Activated B cell treated with CpG ODN at 0.5 μM for 24 hours (primary cell): ENCODE data around the gene BEAN1. TPM values are rescaled to one million over a fixed set of nuclear protein-coding genes. Genes with fewer than 3 reads are reported as not detected.
"Not testable (repeated sequence)": the region's sequence is repeated elsewhere in the genome, so short reads cannot be mapped to it uniquely, and the experiment has no call there.

Source experiments
- ATAC-seq: fragments of 200-7000 bp; cut with Tn5 transposase; one replicate; pipeline ENCODE4 v1.10.0; 2021; ENCODE audit warnings: low read depth, mild to moderate bottlenecking, moderate library complexity
- CTCF ChIA-PET: fragments of 350-600 bp; sonication (Branson Sonifier 250); formaldehyde crosslinking; loops from one replicate; lab custom pipeline; 2021; ENCODE audit warnings: antibody characterized with exemption; lab: Charles Lee
- POLR2A ChIA-PET: fragments of 350-600 bp; sonication (Branson Sonifier 250); formaldehyde crosslinking; loops from one replicate; lab custom pipeline; 2021; ENCODE audit warnings: antibody characterized with exemption; lab: Charles Lee
- DNase-seq: peaks from one replicate; pipeline ENCODE4 v3.0.0; 2022
- H3K27ac Mint-ChIP-seq: one replicate; pipeline ENCODE4 v1.8.0; 2020; ENCODE audit warnings: mixed read lengths
- H3K27me3 Mint-ChIP-seq: one replicate; pipeline ENCODE4 v1.8.0; 2021; ENCODE audit warnings: mixed read lengths
- H3K36me3 Mint-ChIP-seq: one replicate; pipeline ENCODE4 v1.8.0; 2021; ENCODE audit warnings: low read depth, mixed read lengths
- H3K4me1 Mint-ChIP-seq: one replicate; pipeline ENCODE4 v1.8.0; 2021; ENCODE audit warnings: mixed read lengths
- H3K4me3 Mint-ChIP-seq: one replicate; pipeline ENCODE4 v1.8.0; 2020; ENCODE audit warnings: mild to moderate bottlenecking, mixed read lengths
- H3K9me3 Mint-ChIP-seq: one replicate; pipeline ENCODE4 v1.8.0; 2020; ENCODE audit warnings: mixed read lengths
- CTCF ChIP-seq: fragments of 200-600 bp; IDR thresholded peaks from one replicate; pipeline ENCODE4 v1.8.0; 2022; ENCODE audit warnings: antibody characterized with exemption, mild to moderate bottlenecking
- intact Hi-C: fragments of 100-400 bp; cut with micrococcal nuclease; formaldehyde crosslinking; loops from one replicate; pipeline ENCODE4 v1.15.1; 2024
- total RNA-seq: library from RNA; stranded (reverse); gene quantifications from 2 replicates; pipeline ENCODE4 v1.2.3, GENCODE V29; 2022

Gene BEAN1
- total RNA-seq, 1 donor from 2014 or later = not detected

GRCh38 chr16:66447491-66447890 is 20.4 kb downstream of the BEAN1 start:
- Mint-ChIP-seq H3K9me3 (no peaks in the 10 kb centered on the region), H3K27ac (no peak overlapping the region), H3K4me1 (no peaks in the 10 kb centered on the region), H3K4me3 (no peak overlapping the region), H3K27me3 (peaks cover 26% of the 10 kb centered on the region), H3K36me3 (no peaks in the 10 kb centered on the region)
- intact Hi-C loops = no loop called here
- ChIA-PET CTCF (no interaction called here), POLR2A (no interaction called here)
- DNase-seq (no peak), ATAC-seq (no peak)
- no peak for TF ChIP-seq CTCF

- ChIA-PET POLR2A (no interaction called here), CTCF (no interaction called here)
- TF ChIP-seq CTCF = no peak
Observed at GRCh38 chr16:66451548-66451947, 24.5 kb downstream of the BEAN1 start.

GRCh38 chr16:66453230-66453629 is 26.1 kb downstream of the BEAN1 start:
- H3K27me3 Mint-ChIP-seq, CTCF ChIA-PET, H3K4me3 Mint-ChIP-seq, ATAC-seq, H3K9me3 Mint-ChIP-seq, H3K27ac Mint-ChIP-seq, H3K36me3 Mint-ChIP-seq, DNase-seq, intact Hi-C loops, H3K4me1 Mint-ChIP-seq: not testable (repeated sequence)
- POLR2A ChIA-PET = interaction anchor here (0.7 kb wide), 1 partner anchor 96 kb away, joined by 3 read pairs; no protein-coding TSS in a partner anchor

More at GRCh38 chr16:66451548-66451947, 24.5 kb downstream of the BEAN1 start:
- Mint-ChIP-seq H3K27me3 (peaks cover 6% of the 10 kb centered on the region), H3K4me3 (no peak overlapping the region), H3K4me1 (no peaks in the 10 kb centered on the region), H3K27ac (no peak overlapping the region), H3K9me3 (no peaks in the 10 kb centered on the region), H3K36me3 (no peaks in the 10 kb centered on the region)
- intact Hi-C loops = no loop called here
- DNase-seq (no peak), ATAC-seq (no peak)

GRCh38 chr16:66454751-66455150 is 27.7 kb downstream of the BEAN1 start:
- no peak for TF ChIP-seq CTCF
- ATAC-seq = no peak
- Mint-ChIP-seq H3K36me3 (no peaks in the 10 kb centered on the region), H3K9me3 (no peaks in the 10 kb centered on the region), H3K4me1 (no peaks in the 10 kb centered on the region), H3K27me3 (peaks cover 15% of the 10 kb centered on the region), H3K27ac (no peak overlapping the region), H3K4me3 (no peak overlapping the region)
- no peak for DNase-seq
- ChIA-PET POLR2A (no interaction called here), CTCF (interaction anchor here (1.2 kb wide), 1 partner anchor 154 kb away, joined by 3 read pairs; no protein-coding TSS in a partner anchor)
- intact Hi-C loops = no loop called here

- POLR2A ChIA-PET = no interaction called here
- H3K9me3 Mint-ChIP-seq = no peaks in the 10 kb centered on the region
- no peak overlapping the region for H3K4me3 Mint-ChIP-seq
- intact Hi-C loops = no loop called here
- no peaks in the 10 kb centered on the region for H3K36me3 Mint-ChIP-seq
- CTCF ChIA-PET = interaction anchor here (1.2 kb wide), 1 partner anchor 153 kb away, joined by 3 read pairs; no protein-coding TSS in a partner anchor
- DNase-seq (no peak), ATAC-seq (no peak)
- H3K27ac Mint-ChIP-seq = no peak overlapping the region
- H3K27me3 Mint-ChIP-seq = peaks cover 22% of the 10 kb centered on the region
- no peaks in the 10 kb centered on the region for H3K4me1 Mint-ChIP-seq
- no peak for TF ChIP-seq CTCF
Observed at GRCh38 chr16:66455970-66456369, 28.9 kb downstream of the BEAN1 start.

GRCh38 chr16:66457888-66458287 is 30.8 kb downstream of the BEAN1 start:
- no peak for TF ChIP-seq CTCF
- peaks cover 25% of the 10 kb centered on the region for H3K27me3 Mint-ChIP-seq
- H3K27ac Mint-ChIP-seq = no peak overlapping the region
- no peaks in the 10 kb centered on the region for H3K36me3 Mint-ChIP-seq
- ChIA-PET POLR2A (no interaction called here), CTCF (interaction anchor here (1.5 kb wide), 1 partner anchor 51 kb away, joined by 3 read pairs; no protein-coding TSS in a partner anchor)
- no peak overlapping the region for H3K4me3 Mint-ChIP-seq
- H3K9me3 Mint-ChIP-seq = no peaks in the 10 kb centered on the region
- DNase-seq = no peak
- H3K4me1 Mint-ChIP-seq = no peaks in the 10 kb centered on the region
- intact Hi-C loops = no loop called here
- ATAC-seq = no peak
